Spleen (tissue), 11 donors: ENCODE measurements around the gene TNFRSF17. TPM values are rescaled to one million over a fixed set of nuclear protein-coding genes. Genes with fewer than 3 reads are reported as not detected.
A peak's percentile ranks its signal among the peaks of the same experiment; 100 is the strongest.
"Not testable (repeated sequence)": the region's sequence is repeated elsewhere in the genome, so short reads cannot be mapped to it uniquely, and the experiment has no call there.

Experiments used
- DNase-seq: peaks from one replicate; pipeline ENCODE4 v3.0.0-alpha.2; 2020
- H3K27ac ChIP-seq, 8 donors: fragments of 200-600 bp; sonication (generic) in 7 of 8; 1 replicate in 4 of 8; 2 replicates in 4 of 8; pipeline versions ENCODE4 v1.5.0 to v1.8.0; 2016 to 2021; ENCODE audit warnings: inconsistent platforms in 4 of 8, mild to moderate bottlenecking in 4 of 8, moderate library complexity in 1 of 8
- H3K27me3 ChIP-seq, 7 donors: fragments of 200-600 bp; sonication (generic) in 6 of 7; replicated peaks in 1 of 7; 1 replicate in 4 of 7; 2 replicates in 3 of 7; pipeline versions ENCODE4 v1.5.0 to v1.8.0; 2016 to 2021; ENCODE audit warnings: inconsistent platforms in 3 of 7, mild to moderate bottlenecking in 1 of 7
- H3K36me3 ChIP-seq, 6 donors: fragments of 200-600 bp; sonication (generic) in 5 of 6; 1 replicate in 4 of 6; 2 replicates in 2 of 6; pipeline versions ENCODE4 v1.5.0 to v1.8.0; 2016 to 2021; ENCODE audit warnings: inconsistent platforms in 2 of 6
- H3K4me1 ChIP-seq, 6 donors: fragments of 200-600 bp; sonication (generic) in 5 of 6; 1 replicate in 3 of 6; 2 replicates in 3 of 6; pipeline versions ENCODE4 v1.5.0 to v1.8.0; 2016 to 2021; ENCODE audit warnings: inconsistent platforms in 3 of 6
- H3K4me3 ChIP-seq, 8 donors: fragments of 200-600 bp; sonication (generic) in 7 of 8; 1 replicate in 4 of 8; 2 replicates in 4 of 8; pipeline versions ENCODE4 v1.5.0 to v1.8.0; 2016 to 2021; ENCODE audit warnings: inconsistent platforms in 4 of 8, mild to moderate bottlenecking in 4 of 8, moderate library complexity in 2 of 8
- H3K9me3 ChIP-seq, 8 donors: fragments of 200-600 bp; sonication (generic) in 7 of 8; 1 replicate in 4 of 8; 2 replicates in 4 of 8; pipeline versions ENCODE4 v1.5.0 to v1.8.0; 2016 to 2021; ENCODE audit warnings: inconsistent platforms in 4 of 8
- CTCF ChIP-seq, 11 experiments: fragments of 200-600 bp in 7 of 11; fragments of 450-650 bp in 4 of 11; sonication (generic) in 4 of 11; IDR thresholded peaks in 8 of 11; conservative IDR thresholded peaks in 3 of 11; 1 replicate in 7 of 11; 2 replicates in 4 of 11; pipeline versions ENCODE4 v1.4.0 to v1.8.0; 2016 to 2021; ENCODE audit warnings: antibody characterized with exemption in 11 of 11, inconsistent platforms in 4 of 11, mild to moderate bottlenecking in 1 of 11
- POLR2A ChIP-seq, 3 donors: fragments of 450-650 bp; IDR thresholded peaks; one replicate each; pipeline ENCODE4 v1.5.1; 2017; ENCODE audit warnings: antibody characterized with exemption in 3 of 3, mild to moderate bottlenecking in 1 of 3
- POLR2AphosphoS5 ChIP-seq, 3 donors: sonication (generic); formaldehyde crosslinking; IDR thresholded peaks; one replicate each; pipeline ENCODE4 v1.5.1; 2017; ENCODE audit warnings: antibody characterized with exemption in 3 of 3
- WGBS, 5 donors: extraction: QIAGEN DNeasy Blood & Tissue Kit in 3 of 5; methylation state at CpG; one replicate each; pipeline versions ENCODE4 v1.1.5 to v1.1.7; 2013 to 2018; 5-methylcytosine and 5-hydroxymethylcytosine counted together
- intact Hi-C: fragments of 100-400 bp; cut with DNase I; formaldehyde crosslinking; loops from one replicate; pipeline ENCODE4 v1.15.0; 2023; ENCODE audit warnings: low total_unique reads
- polyA plus RNA-seq, 3 donors: library from polyadenylated mRNA; stranded (reverse); fragments of 200-250 nt; gene quantifications; one replicate each; pipeline ENCODE4 v1.2.1, GENCODE V29; 2013
- total RNA-seq, 7 donors: library from RNA; depleted of rRNA in 3 of 7; stranded (reverse); fragments of >200 nt in 3 of 7; fragmentation: NEBNext Ultra II Directional in 4 of 7; extraction: Animal tissue kit (Norgen Biotek cat#: 25700) in 4 of 7; gene quantifications; one replicate each; pipeline versions ENCODE4 v1.1.0 to v1.2.1, GENCODE V29; 2016 to 2021
- donor health status: healthy with polysubstance abuse.
- donor health status: DM: no; HTN: no; CAD: no; lungs with moderate emphysema.
- donor health status: DM: no; HTN: no; CAD: no.
- donor health status: Bipolar disorder and iron deficiency.
- donor health status: healthy.
- donor health status: DM: no; HTN: no; CAD: no.
- donor health status: DM: yes; HTN: yes; CAD: no.

The TNFRSF17 gene
- total and polyA plus RNA-seq, 10 donors, result 4.8 to 20.1 (median 9.2) TPM

- H3K27me3 ChIP-seq, DNase-seq, H3K4me3 ChIP-seq, H3K36me3 ChIP-seq, H3K9me3 ChIP-seq, intact Hi-C loops: not testable (repeated sequence)
- H3K27ac ChIP-seq, result peak overlapping the region in 1 of 8 donors; percentile 78
- 71 to 86% (median 84%) methylated on average over 11 of the region's 11 CpGs for WGBS, 5 donors
- TF ChIP-seq POLR2AphosphoS5 (IDR thresholded peaks at IDR 0.05), result peak in 1 of 3 donors; percentile 16
- H3K4me1 ChIP-seq, result peaks cover 0 to 61% (median 16%) of the 10 kb centered on the region in 6 donors
Measured at GRCh38 chr16:11962978-11963377, 2.0 kb upstream of the TNFRSF17 start.

GRCh38 chr16:11963706-11964105 lies 1.3 kb upstream of the TNFRSF17 start:
- Histone ChIP-seq H3K9me3 (no peaks in the 10 kb centered on the region), H3K27ac (peak overlapping the region in 6 of 8 donors; percentile 51 to 82 (median 73)), H3K27me3 (no peaks in the 10 kb centered on the region), H3K36me3 (no peaks in the 10 kb centered on the region), H3K4me3 (no peak overlapping the region), H3K4me1 (peaks cover 0 to 58% (median 16%) of the 10 kb centered on the region in 6 donors)
- intact Hi-C loops, result no loop called here
- no peak for DNase-seq
- 78 to 85% (median 82%) methylated on average over 6 of the region's 6 CpGs for WGBS, 5 donors
- TF ChIP-seq CTCF (IDR thresholded peaks at IDR 0.05 in 8 of 11, conservative IDR thresholded peaks at IDR 0.05 in 3 of 11) (no peak), POLR2AphosphoS5 (IDR thresholded peaks at IDR 0.05) (no peak), POLR2A (IDR thresholded peaks at IDR 0.05) (no peak)

- Histone ChIP-seq H3K9me3 (no peaks in the 10 kb centered on the region), H3K4me3 (peak overlapping the region in 2 of 8 donors; percentile 22 to 36), H3K27ac (peak overlapping the region in 7 of 8 donors; percentile 58 to 82 (median 73)), H3K4me1 (peaks cover 0 to 52% (median 14%) of the 10 kb centered on the region in 6 donors), H3K36me3 (no peaks in the 10 kb centered on the region), H3K27me3 (no peaks in the 10 kb centered on the region)
- no peak for DNase-seq
- intact Hi-C loops, result no loop called here
- WGBS, 5 donors, result 50 to 78% (median 59%) methylated on average over 7 of the region's 7 CpGs
- TF ChIP-seq POLR2A (IDR thresholded peaks at IDR 0.05) (no peak), POLR2AphosphoS5 (IDR thresholded peaks at IDR 0.05) (no peak)
Measured at GRCh38 chr16:11966173-11966572, 1.2 kb downstream of the TNFRSF17 start.

GRCh38 chr16:11967195-11967911 lies 2.3 kb downstream of the TNFRSF17 start:
- H3K4me1 ChIP-seq, result peaks cover 0 to 54% (median 14%) of the 10 kb centered on the region in 6 donors
- no peaks in the 10 kb centered on the region for H3K9me3 ChIP-seq
- TF ChIP-seq POLR2A (IDR thresholded peaks at IDR 0.05), result no peak
- TF ChIP-seq CTCF (IDR thresholded peaks at IDR 0.05 in 8 of 11, conservative IDR thresholded peaks at IDR 0.05 in 3 of 11), result no peak
- no peak for TF ChIP-seq POLR2AphosphoS5 (IDR thresholded peaks at IDR 0.05)
- H3K27ac ChIP-seq, result peak overlapping the region in 3 of 8 donors; percentile 73 to 82 (median 78)
- WGBS, 5 donors, result 78 to 90% (median 84%) methylated on average over 17 of the region's 17 CpGs
- H3K27me3 ChIP-seq, result no peaks in the 10 kb centered on the region
- intact Hi-C loops, result no loop called here
- DNase-seq, result no peak
- peaks cover 0 to 4% (median 0%) of the 10 kb centered on the region in 6 donors for H3K36me3 ChIP-seq
- peak overlapping the region in 1 of 8 donors; percentile 13 for H3K4me3 ChIP-seq

- Histone ChIP-seq H3K4me1 (peaks cover 0 to 43% (median 12%) of the 10 kb centered on the region in 6 donors), H3K36me3 (peaks cover 0 to 11% (median 0%) of the 10 kb centered on the region in 6 donors), H3K9me3 (no peaks in the 10 kb centered on the region), H3K27me3 (no peaks in the 10 kb centered on the region), H3K4me3 (no peak overlapping the region), H3K27ac (no peak overlapping the region)
- no peak for DNase-seq
- TF ChIP-seq POLR2AphosphoS5 (IDR thresholded peaks at IDR 0.05), result no peak
- no peak for TF ChIP-seq POLR2A (IDR thresholded peaks at IDR 0.05)
- TF ChIP-seq CTCF (IDR thresholded peaks at IDR 0.05 in 8 of 11, conservative IDR thresholded peaks at IDR 0.05 in 3 of 11), result no peak
- intact Hi-C loops, result no loop called here
- WGBS, 5 donors, result 87 to 92% (median 91%) methylated on average over 3 of the region's 3 CpGs
Measured at GRCh38 chr16:11968577-11968976, 3.6 kb downstream of the TNFRSF17 start.

GRCh38 chr16:11970292-11970691 lies 5.3 kb downstream of the TNFRSF17 start:
- intact Hi-C loops, result loop anchor here (10.0 kb wide), 1 partner anchor 95 kb away; no protein-coding TSS in a partner anchor
- H3K27ac ChIP-seq, H3K27me3 ChIP-seq, DNase-seq, H3K4me3 ChIP-seq, H3K9me3 ChIP-seq: not testable (repeated sequence)
- 75 to 89% (median 79%) methylated on average over 5 of the region's 5 CpGs for WGBS, 5 donors
- peaks cover 0 to 21% (median 0%) of the 10 kb centered on the region in 6 donors for H3K36me3 ChIP-seq
- peaks cover 0 to 27% (median 8%) of the 10 kb centered on the region in 6 donors for H3K4me1 ChIP-seq
